Thoracic aorta endothelial cell (primary cell): ENCODE data around the gene RASL11B. TPM values are rescaled to one million over a fixed set of nuclear protein-coding genes. Genes with fewer than 3 reads are reported as not detected.

Experiments used
- total RNA-seq: library from RNA; depleted of rRNA; stranded (reverse); fragments of >200 nt; gene quantifications from 2 replicates; pipeline ENCODE4 v1.2.3, GENCODE V29; 2012

RASL11B gene, protein sequence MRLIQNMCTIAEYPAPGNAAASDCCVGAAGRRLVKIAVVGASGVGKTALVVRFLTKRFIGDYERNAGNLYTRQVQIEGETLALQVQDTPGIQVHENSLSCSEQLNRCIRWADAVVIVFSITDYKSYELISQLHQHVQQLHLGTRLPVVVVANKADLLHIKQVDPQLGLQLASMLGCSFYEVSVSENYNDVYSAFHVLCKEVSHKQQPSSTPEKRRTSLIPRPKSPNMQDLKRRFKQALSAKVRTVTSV
- not detected in 2 replicates for total RNA-seq

DNA sequence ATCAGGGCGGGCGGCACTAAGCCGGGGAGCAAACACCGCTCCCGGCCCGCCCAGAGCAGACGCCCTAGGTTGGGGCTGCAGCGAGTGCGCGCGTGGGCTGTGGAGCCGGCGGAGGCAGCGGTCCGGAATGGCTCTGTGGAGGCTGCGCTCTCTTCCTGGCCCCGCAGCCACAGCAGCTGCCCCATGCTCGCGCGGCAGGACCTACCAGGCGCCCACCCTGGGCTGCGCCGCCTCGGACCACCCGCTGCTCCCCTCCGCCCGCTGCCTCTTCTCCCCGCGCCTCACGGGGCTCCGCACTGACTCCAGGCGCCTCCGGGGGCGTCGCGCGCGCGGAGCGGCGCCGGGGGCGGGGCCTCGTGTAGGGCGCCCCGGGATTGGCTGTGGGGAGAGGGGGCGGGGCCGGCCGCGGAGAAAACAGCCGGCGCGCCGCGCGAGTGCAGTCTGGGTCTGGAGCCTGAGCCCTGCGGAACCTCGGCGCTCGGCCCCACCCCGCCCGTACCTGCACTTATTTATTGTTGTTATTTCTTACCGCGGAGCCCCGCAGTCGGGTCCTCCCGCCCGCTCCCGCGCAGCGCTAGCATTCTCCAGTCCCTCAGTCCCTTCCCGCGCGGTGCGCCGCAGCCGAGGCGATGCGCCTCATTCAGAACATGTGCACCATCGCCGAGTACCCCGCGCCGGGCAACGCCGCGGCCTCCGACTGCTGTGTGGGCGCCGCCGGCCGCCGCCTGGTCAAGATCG lies at the start of gene RASL11B:
RASL11B (plus strand) TSS at position 439 of the 738 bp plus-strand sequence; CDS start at position 630, 191 bp downstream.

Other genes starting within 250 kb of the RASL11B start
- gene USP46, start 203.0 kb upstream of the RASL11B start, total RNA-seq = 21.2 and 22.7 TPM in 2 replicates
- not detected in 2 replicates for gene ERVMER34-1, start 110.9 kb upstream of the RASL11B start, total RNA-seq